ENCODE data around the gene ATP2B3.

Gene ATP2B3

DNA sequence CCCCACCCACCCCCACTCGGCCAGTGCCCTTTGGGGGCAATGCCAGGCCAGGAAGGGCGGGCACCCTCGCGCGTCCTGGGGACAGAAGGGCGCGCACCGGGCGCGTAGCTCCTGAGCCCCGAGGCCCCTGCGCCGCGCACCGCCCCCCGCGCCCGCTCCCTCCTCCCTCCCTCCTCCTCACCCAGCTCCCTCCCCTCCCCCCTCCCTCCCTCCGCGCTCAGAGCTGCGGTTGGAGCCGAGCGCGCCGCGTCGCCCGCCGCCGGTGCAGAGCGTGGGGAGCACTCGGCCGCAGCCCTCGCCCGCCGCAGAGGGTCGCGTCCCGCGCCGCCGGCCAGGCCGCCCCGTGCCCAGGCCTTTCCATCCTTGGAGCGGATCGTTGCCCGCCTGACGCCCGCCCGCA lies at the start of gene ATP2B3:
ATP2B3 (plus strand) TSS at position 220 of the 400 bp plus-strand sequence. CDS start 18,606 bp downstream, outside the sequence.
- no peak for DNase-seq

DNA sequence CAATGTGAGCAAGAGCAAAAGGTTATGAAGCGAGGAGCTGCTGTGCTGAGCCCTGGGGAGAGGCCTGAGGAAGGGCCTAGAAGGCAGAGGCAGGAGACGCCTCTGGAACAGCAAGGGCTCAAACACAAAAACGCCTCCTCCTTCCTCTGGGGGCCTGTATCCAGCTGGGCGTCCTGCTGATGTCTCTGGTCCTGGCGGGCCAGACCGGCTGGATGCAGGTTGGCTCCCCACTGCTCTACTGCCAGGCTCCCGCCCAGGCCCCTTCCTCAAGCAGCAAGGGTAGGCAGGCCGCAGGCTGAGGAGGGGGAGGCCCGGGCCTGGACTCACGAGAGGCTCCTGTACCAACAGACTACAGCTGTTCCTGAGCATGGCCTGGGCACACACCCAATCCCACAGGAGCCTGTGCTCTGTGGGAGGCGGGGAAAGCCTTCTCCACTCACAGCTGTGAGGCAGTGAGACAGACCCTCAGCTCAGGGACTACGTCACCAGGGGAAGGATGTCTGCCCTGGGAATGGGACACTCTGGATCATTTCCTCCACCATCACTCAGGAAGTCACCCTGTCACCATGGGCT lies 49.3 kb upstream of the ATP2B3 start:
- DNase-seq, result no peak

DNA sequence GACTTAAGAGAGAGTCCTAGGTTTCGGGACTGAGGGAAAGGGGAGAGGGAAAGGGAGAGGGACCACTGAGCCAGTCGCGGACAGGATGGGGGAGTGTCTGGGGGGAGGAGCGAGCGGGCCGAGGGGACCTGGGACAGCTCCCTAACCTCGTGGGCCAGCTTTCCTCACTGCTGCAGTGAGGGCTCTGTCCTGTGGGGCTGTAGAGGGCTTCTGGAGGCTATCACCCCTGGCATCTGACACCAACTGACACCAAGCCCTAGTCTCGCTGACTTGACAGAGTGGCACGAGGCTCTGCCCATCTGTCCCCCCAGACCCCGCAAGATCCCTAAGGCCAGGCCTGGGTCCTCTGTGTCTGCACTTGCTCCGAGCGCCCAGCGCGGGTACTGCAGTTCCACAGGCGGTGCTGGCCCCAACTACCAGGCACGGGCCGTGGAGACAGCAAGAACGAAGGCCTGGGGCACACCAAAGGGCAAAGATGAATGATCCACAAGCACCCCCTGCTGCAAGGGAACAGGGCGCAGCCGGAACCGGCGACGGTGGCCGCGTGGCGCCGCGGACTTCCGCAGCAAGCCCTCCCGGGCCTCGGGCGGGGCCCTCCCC lies 47.5 kb upstream of the ATP2B3 start:
- DNase-seq, result peak; percentile 4

DNA sequence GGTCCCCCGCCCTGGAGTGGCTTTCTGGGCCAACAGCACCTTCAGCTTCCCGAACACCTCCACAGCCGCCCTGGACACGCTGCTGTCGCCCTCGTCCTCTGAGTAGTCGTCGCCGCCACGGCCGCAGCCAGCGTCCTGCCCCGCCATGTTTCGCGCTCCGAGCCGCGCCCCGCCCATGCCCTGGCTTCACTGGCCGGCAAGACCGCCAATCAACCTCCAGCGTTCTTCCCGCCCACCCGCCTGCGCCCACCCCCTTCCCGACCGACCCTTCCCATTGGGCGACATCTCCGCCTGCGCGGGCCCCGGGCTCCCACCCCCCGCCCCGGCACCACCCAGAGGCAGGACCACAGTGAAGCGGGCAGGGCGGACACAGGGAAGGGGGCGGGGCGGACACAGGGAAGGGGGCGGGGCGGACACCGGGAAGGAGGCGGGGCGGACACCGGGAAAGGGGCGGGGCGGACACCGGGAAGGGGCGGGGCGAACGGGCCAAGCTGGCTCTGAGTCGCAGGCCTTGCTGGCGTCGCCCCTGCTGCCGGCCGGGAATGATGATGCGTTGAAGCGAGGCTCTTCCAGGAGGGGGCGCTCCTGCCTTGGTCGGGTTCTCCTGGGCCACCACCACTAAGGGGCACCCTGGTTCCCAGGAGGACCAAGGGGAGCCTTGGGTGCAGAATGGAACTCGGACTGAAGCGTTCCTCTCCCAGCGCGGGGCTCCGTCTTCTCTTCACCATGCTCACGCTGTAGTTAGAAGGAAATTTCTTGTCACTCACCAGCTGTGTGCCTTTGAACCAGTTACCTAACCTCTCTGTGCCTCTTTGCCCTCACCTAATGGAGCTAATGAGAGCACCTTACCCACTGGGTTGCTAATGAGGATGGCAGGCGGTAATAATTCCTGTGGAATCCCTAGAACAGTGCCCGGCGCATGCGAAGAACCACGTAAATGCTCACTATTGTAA lies 46.8 kb upstream of the ATP2B3 start, which contains the start of gene HAUS7:
HAUS7 (minus strand) TSS at position 166 of the 953 bp plus-strand sequence; CDS start at position 147, 19 bp downstream.
- peak; percentile 70 for DNase-seq

DNA sequence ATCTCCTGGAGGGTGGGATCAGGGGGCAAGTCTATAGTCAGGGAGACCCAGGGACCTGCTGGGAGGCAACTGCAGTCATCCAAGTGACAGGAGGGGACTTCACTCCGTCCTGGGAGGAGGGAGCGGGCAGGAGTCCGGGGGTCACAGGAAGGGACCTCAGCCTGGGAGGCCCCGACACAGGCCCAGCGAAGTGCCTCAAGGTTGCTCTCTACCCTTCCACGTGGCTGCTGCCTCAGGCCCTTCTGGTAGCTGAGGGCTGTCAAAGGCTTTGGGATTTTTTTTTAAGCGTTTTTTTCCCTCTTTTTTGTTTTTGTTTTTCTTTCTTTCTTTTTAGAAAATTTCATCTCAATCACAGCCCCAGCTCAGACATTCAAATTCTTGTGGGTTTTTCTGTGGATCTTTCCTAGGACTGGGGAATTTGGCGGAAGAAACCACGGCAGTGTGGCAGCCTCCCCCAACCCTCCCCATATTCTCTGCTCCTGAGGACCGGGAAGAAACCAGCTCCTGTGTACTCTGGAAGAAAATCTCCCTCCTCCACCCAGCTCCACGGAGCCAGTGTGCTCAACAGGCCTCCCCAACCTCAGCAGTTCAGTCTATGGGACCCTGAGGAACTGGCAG lies 45.7 kb upstream of the ATP2B3 start:
- no peak for DNase-seq

DNA sequence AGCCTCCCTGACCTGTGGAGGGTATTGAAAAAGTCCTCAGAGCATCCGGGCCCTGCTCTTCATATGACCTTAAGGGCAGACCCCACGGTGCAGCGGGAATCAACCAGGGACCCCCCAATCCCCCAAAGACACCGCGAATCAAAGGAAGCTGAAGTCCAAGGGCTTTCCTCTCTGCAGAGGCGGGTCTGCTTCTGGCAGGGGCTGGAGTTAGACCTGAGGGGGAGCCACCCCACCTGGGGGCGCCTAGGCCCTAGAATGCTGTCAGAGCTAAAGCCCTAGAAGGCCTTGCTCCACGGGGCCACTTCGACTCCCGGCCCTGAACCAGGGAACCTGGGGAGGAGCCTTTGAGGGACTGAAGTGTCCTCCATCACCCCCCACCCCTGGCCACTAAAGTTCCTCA lies 44.3 kb upstream of the ATP2B3 start:
- no peak for DNase-seq

DNA sequence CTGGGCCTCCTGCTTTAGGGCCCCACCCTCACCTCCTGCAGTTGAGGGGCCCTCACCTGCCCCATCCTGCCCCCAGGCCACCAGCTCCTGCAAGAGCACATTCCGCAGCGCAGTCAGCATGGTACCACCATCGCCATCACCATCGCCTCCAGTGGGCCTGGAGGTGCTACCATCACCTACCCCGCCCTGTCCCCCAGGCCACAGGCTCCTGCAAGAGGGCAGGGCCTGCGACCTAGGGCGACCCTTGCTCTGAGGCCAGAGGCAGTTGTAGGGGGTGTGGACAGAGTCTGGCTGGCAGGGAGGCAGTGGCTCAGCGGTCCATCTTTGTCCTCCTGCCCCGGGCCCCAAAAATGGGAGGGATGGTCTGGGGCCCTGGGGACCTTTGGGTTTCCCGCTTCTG lies 43.2 kb upstream of the ATP2B3 start:
- DNase-seq, result no peak

DNA sequence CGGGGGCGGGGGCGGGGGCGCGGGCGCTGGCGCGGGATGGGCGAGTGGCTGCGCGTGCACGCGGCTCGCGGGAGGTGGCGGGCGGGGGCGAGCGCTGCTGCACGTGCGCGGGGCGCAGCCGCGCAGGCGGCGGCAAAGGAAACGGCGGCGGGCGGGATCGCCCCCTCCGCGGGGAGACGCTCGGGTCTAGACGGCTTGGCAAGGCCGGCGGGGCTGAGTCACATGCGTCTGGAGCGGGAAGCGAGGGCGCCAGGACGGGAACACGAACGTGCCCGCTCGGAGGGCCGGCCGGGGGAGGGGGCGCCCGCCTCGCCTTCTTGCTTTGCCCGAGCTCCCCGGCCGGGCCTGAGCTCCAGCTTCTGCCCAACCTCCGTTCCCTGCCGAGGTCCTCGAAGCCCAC lies 42.7 kb upstream of the ATP2B3 start:
- no peak for DNase-seq

DNA sequence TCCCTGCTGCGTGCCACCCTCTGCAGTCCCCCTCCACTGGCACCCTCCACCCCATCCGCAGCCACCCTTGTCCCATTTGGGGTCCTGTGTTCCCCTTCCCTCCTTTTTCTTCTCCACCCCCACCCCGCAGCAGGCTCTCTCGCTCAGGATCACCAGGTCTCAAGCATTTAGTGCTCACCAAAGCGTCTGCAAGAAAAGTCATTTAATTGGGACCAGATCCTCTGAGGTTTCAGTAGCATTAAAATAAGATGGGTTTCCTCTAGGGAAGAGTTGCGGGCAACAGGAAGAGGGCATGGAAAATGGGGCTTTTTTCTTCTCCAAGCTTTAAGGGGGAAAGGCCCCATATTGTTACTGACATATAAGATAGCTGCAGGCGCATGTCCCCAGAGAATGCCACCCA lies 42.2 kb upstream of the ATP2B3 start:
- DNase-seq, result no peak

DNA sequence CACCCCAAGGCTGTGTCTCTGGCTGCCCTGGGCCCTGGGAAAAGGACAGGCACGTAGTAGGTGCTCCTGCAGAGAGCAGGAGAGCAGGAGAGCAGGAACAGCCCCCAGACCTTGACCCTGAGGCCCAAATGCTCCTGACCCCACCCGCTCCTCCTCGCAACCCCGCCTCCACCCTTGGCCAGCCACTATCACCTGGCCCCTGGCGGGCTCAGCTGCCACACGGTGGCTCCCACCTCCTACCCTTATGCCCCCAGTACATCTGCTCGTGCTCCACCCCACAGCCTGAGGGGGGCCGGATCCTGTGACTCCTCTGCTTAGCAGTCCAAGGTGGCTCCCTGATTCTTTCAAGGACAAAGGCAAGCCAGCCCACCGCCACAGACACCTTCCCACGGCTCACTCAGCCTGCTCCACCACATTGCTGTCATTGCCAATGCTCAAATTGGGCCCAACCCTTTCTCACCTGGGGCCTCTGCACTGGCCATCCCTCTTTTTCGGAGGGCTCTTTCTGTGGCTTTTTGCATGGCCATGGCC lies 41.6 kb upstream of the ATP2B3 start:
- no peak for DNase-seq

DNA sequence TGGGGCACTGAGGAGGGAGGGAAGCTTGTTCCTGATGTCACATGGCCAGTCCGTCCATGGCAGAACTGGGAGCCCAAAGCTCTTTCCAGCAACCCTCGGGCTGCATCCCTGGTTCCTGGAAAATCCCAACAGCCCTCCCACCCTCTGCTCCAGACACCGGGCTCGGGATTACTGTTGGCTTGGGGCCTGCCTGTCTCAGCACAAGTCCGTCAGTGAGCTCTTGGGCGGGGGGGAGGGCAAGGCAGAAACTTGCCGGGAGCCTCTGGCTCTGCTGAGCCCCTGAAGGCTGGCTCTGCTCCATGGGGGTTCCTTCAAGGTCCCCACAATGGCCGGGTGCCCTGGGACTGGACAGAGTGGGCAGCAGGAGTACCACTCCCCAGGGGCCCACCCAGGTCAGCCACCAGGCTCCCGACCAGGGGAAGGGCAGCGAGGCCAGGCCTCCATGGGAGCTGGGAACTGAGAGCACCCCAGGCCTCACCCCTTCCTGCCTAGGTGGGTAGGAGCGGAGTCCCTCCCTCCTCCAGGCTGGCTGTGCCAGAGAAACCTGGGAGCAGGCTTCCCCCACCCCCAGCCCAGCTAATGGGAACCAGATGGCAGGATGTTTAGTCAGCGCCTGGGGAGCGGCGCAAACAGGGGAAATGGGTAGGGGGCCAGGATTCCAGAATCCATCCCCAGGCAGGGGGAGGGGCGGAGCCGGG lies 40.6 kb upstream of the ATP2B3 start:
- DNase-seq, result no peak

DNA sequence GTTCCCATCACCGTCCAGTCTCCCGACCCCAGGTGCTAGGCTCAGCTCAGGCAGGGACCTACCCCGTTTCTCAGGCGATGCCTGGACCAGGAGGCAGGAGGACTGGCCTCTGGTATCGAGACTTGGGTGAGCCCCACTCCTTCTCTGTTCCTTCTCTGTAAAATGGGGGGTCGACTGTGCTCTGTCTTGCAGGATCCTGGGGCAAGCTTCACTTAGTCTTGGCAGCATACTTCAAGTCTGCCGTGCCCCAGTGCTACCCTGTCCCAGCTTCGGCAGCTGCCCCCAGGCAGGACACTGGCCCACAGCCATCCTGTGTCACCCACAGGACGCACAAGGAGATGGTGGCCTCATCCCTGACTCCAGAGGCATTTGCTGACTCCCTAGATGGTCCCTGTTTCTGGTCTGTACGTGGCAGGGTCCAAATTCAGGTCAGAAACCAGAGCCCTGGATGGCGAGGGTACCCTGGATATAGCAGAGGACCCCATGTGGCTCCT lies 40.0 kb upstream of the ATP2B3 start:
- no peak for DNase-seq

DNA sequence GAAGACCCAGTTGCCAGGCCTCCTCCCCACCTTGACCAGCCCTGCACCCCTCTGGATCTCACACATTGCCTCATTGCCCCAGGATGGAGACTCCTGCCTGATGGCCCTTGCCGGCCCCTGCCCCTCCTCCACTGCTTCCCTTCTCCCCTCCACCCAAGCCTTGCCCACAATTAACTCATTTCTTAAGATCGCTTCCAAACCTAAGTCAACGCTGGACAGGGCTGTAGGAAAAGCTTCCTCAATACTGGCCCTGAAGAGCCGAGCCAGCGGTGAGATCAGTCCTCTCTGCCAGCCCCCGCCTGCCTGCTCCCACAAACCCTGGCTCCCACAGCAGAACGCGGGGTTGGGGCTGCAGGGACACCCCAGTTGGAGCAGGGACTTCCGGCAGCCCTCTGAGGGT lies 39.5 kb upstream of the ATP2B3 start:
- DNase-seq, result no peak

DNA sequence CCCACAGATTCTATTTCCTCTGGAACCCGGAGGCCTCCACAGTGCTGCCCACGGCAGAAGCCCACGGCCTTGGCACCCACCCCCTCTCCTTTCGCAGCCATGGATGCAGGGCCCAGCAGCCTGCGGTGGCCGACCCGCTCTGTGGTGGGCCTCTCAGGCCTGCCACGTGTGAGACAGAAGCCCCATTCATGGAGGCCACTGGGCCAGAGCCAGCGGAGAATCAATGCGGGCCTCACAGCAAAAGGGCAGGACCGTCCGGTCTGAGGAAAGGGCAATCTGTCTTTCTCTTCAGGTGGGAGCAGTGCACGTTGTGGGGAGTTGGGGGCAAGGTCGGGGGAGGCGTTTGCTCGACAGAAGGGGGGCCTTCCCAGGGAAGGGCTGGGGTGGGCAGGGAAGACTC lies 38.7 kb upstream of the ATP2B3 start:
- no peak for DNase-seq

DNA sequence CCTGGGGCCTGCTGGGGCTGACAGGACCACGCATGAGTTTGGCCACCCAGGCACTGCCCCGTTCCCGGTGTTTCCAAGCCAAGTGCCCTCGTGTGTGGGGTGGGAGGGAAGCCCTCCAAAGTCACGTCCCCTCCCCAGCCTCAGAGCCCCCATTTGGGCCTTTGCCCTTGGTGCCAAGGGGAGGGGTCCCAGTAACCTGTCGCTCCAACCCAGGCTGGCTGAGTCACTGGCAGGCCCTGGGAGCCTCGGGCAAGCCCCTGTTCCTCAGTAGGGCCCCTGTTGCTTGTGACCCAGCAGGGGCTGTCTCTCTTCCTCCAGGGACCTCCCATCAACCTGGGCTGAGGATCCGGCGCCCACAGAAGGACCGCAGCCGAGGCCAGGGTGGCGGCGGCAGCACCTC lies 36.4 kb upstream of the ATP2B3 start:
- no peak for DNase-seq

DNA sequence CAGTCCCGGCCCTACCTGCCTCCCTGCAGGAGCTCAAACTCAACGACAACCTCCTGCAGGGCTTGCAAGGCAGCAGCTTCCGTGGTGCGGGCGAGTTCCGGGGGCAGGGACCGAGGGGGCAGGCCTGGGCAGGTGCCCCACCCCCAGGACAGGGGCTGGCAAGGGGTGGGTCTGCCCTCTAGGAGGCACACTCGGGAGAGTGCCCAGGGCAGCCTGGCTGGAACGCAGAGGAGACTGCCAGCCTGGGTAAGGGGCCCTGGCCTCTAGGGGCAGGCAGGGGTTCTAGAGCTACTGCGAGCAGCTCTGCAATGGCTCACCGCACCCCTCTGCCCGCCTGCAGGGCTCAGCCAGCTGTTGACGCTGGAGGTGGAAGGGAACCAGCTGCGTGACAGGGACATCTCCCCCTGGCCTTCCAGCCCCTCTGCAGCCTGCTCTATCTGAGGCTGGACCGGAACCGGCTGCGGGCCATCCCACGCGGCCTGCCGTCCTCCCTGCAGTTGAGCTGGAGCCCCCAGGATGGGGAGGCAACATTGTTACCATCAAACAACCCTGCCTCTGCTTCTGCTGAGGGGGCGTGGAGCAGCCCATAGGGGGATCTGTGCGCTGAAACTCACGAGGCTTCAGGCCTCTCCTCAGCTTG lies 34.9 kb upstream of the ATP2B3 start:
- DNase-seq, result no peak

DNA sequence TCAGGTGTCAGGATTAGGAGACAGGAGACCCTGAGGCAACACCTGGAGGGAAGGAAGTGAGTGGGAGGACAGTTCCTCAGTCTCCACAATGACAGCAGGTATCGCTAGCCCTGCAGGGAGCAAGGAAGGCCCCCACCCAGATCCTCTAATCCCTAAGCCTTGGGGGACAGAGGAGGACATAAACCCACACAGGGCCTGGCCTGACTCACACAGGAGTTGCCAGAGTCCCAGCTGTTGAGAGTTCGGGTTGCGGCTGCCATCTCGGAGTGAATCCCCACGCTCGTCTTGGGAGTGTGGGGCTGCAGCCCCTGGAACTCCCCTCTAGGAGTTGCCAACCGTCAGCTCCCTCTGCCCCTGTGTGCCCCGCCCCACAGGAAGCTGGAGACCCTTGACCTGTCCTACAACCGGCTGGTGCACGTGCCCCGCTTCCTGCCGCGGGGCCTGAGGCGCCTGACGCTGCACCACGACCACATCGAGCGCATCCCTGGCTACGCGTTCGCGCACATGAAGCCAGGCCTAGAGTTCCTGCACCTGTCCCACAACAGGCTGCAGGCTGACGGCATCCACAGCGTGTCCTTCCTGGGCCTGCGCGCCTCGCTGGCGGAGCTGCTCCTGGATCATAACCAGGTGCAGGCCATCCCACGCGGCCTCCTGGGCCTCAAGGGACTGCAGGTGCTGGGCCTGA lies 31.9 kb upstream of the ATP2B3 start:
- no peak for DNase-seq

DNA sequence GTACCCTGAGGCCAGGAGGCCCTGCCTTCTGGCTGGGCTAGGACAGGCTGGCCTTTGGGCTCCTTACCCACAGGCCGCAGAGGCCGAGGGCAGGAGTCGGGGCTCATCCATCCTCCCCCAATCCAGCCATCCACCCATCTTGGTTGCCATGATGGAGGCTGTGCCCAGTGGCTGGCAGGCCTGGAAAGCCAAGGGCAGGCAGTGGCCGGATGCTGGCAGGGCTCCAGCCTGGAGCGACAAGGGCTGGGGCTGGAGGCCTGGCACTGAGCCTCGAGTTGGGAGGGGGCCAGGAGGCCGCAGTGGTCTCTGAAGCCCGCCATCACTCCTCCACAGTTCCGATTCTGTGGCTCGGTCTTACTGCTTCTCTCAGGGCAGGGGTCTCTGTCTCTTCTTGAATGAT lies 31.3 kb upstream of the ATP2B3 start:
- no peak for DNase-seq

DNA sequence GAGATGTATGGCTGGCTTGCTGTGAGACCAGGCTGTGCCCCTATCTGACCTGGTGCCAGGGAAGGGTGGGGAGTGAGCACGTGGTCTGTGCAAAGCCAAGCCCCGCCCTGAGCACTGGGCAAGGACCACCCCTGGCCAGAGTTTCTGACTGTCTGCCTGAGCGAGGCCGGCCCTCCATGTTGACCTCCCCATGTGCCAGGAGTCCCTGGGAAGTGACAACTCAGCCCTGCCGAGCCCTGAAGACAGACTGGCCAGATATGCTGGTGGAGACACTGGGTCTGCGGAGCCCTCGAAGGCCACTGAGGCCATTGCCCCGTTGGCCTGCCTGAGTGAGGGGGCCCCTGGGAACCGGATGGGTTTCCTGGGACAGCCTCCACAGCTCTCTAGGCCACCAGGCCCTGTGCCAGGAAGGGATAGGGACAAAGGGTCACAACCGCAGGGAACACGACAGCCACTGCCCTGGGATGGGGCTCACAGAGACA lies 29.8 kb upstream of the ATP2B3 start:
- DNase-seq, result no peak

DNA sequence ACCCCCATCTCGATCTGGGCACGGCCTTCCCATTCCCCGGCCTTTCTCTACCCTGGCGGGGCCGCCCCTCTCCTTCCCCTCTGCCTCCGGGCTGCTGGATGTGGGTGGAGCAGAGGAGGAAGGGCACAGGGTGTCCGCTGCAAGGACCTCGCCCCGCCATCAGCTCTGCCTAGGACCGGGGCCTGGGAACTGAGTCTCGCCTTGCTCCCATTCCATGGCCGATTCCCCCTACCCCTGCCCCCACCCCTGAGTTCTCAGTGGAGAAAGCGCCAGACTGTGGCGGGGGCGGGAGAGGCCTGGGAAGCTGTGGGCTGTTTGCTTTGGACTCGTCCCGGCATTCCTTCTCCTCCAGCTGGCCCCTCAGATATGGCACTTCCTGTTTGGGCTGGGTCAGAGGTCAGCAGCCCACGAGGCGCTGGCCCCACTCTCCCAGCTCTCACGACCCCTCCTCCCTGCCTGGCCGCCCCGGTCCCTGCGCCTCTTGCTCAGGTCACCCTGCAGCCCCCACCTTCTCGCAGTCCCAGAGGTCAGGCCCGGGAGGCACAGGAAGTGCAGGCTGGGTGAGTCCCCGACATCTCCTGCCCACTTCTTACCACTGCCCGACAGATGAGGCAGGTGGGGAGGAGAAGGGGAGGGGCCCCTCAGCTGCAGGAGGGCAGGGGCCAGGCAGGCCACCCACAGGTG lies 29.1 kb upstream of the ATP2B3 start:
- no peak for DNase-seq

All from GF-D8 (cell line).